Muscle layer of colon (tissue), 2 donors: ENCODE measurements around the gene PLPP7.

Experiments used
- H3K27ac ChIP-seq: one replicate; pipeline ENCODE4 v1.7.0; 2013; ENCODE audit warnings: low read depth, mild to moderate bottlenecking, low read length, moderate library complexity
- H3K27me3 ChIP-seq, 2 donors: one replicate each; pipeline ENCODE4 v1.7.0; 2013; ENCODE audit warnings: low read length in 2 of 2, mild to moderate bottlenecking in 2 of 2; ENCODE audit not compliant: insufficient read depth in 2 of 2, control insufficient read depth in 1 of 2
- H3K36me3 ChIP-seq: one replicate; pipeline ENCODE4 v1.7.0; 2013; ENCODE audit warnings: mild to moderate bottlenecking, low read length; ENCODE audit not compliant: insufficient read depth
- H3K4me1 ChIP-seq: one replicate; pipeline ENCODE4 v1.7.0; 2013; ENCODE audit warnings: mild to moderate bottlenecking, low read length; ENCODE audit not compliant: insufficient read depth
- H3K4me3 ChIP-seq, 2 donors: one replicate each; pipeline ENCODE4 v1.7.0; 2013; ENCODE audit warnings: low read length in 2 of 2, low read depth in 1 of 2, mild to moderate bottlenecking in 1 of 2, moderate library complexity in 1 of 2
- H3K9ac ChIP-seq: one replicate; pipeline ENCODE4 v1.7.0; 2013; ENCODE audit warnings: low read length
- H3K9me3 ChIP-seq: one replicate; pipeline ENCODE4 v1.7.0; 2013; ENCODE audit warnings: mild to moderate bottlenecking, low read length
- donor health status: abdominal sarcoma.
- donor health status: Adenocarcinoma of cecum.

PLPP7 gene

GRCh38 chr9:131299961-131300347 is 10.4 kb downstream of the PLPP7 start:
- H3K36me3 ChIP-seq: no peaks in the 10 kb centered on the region
- H3K4me3 ChIP-seq: no peak overlapping the region
- H3K4me1 ChIP-seq: peaks cover 12% of the 10 kb centered on the region
- H3K9ac ChIP-seq: no peak overlapping the region
- no peaks in the 10 kb centered on the region for H3K9me3 ChIP-seq
- H3K27ac ChIP-seq: no peak overlapping the region
- H3K27me3 ChIP-seq: no peaks in the 10 kb centered on the region

- no peak overlapping the region for H3K4me3 ChIP-seq
- no peaks in the 10 kb centered on the region for H3K36me3 ChIP-seq
- H3K9me3 ChIP-seq: no peaks in the 10 kb centered on the region
- H3K4me1 ChIP-seq: peaks cover 12% of the 10 kb centered on the region
- no peak overlapping the region for H3K27ac ChIP-seq
- H3K9ac ChIP-seq: no peak overlapping the region
- H3K27me3 ChIP-seq: no peaks in the 10 kb centered on the region
Measured at GRCh38 chr9:131300444-131300843, 10.9 kb downstream of the PLPP7 start.

- Histone ChIP-seq H3K36me3 (no peaks in the 10 kb centered on the region), H3K27ac (no peak overlapping the region), H3K4me3 (no peak overlapping the region), H3K9me3 (no peaks in the 10 kb centered on the region), H3K4me1 (peaks cover 8% of the 10 kb centered on the region), H3K27me3 (no peaks in the 10 kb centered on the region), H3K9ac (no peak overlapping the region)
Measured at GRCh38 chr9:131302244-131303075, 12.9 kb downstream of the PLPP7 start.

GRCh38 chr9:131303381-131304321 is 14.1 kb downstream of the PLPP7 start:
- Histone ChIP-seq H3K27ac (no peak overlapping the region), H3K4me1 (no peaks in the 10 kb centered on the region), H3K9ac (no peak overlapping the region), H3K27me3 (no peaks in the 10 kb centered on the region), H3K36me3 (no peaks in the 10 kb centered on the region), H3K9me3 (no peaks in the 10 kb centered on the region), H3K4me3 (no peak overlapping the region)

GRCh38 chr9:131304676-131305355 is 15.3 kb downstream of the PLPP7 start:
- no peak overlapping the region for H3K4me3 ChIP-seq
- H3K27me3 ChIP-seq: no peaks in the 10 kb centered on the region
- no peaks in the 10 kb centered on the region for H3K9me3 ChIP-seq
- no peaks in the 10 kb centered on the region for H3K4me1 ChIP-seq
- no peak overlapping the region for H3K27ac ChIP-seq
- H3K36me3 ChIP-seq: no peaks in the 10 kb centered on the region
- H3K9ac ChIP-seq: no peak overlapping the region

GRCh38 chr9:131306397-131307004 is 17.0 kb downstream of the PLPP7 start:
- H3K27ac ChIP-seq: no peak overlapping the region
- H3K36me3 ChIP-seq: no peaks in the 10 kb centered on the region
- no peak overlapping the region for H3K9ac ChIP-seq
- H3K9me3 ChIP-seq: no peaks in the 10 kb centered on the region
- H3K27me3 ChIP-seq: no peaks in the 10 kb centered on the region
- no peak overlapping the region for H3K4me3 ChIP-seq
- H3K4me1 ChIP-seq: no peaks in the 10 kb centered on the region

- Histone ChIP-seq H3K9me3 (no peaks in the 10 kb centered on the region), H3K4me1 (no peaks in the 10 kb centered on the region), H3K27ac (no peak overlapping the region), H3K36me3 (no peaks in the 10 kb centered on the region), H3K4me3 (no peak overlapping the region), H3K27me3 (no peaks in the 10 kb centered on the region), H3K9ac (no peak overlapping the region)
Measured at GRCh38 chr9:131307974-131308373, 18.5 kb downstream of the PLPP7 start.

- no peak overlapping the region for H3K9ac ChIP-seq
- no peak overlapping the region for H3K4me3 ChIP-seq
- H3K27ac ChIP-seq: no peak overlapping the region
- H3K9me3 ChIP-seq: no peaks in the 10 kb centered on the region
- H3K27me3 ChIP-seq: no peaks in the 10 kb centered on the region
- no peaks in the 10 kb centered on the region for H3K36me3 ChIP-seq
- no peaks in the 10 kb centered on the region for H3K4me1 ChIP-seq
Measured at GRCh38 chr9:131308452-131308851, 18.9 kb downstream of the PLPP7 start.

- H3K27ac ChIP-seq: no peak overlapping the region
- no peak overlapping the region for H3K4me3 ChIP-seq
- no peaks in the 10 kb centered on the region for H3K9me3 ChIP-seq
- no peak overlapping the region for H3K9ac ChIP-seq
- no peaks in the 10 kb centered on the region for H3K36me3 ChIP-seq
- H3K27me3 ChIP-seq: no peaks in the 10 kb centered on the region
- no peaks in the 10 kb centered on the region for H3K4me1 ChIP-seq
Measured at GRCh38 chr9:131308906-131309529, 19.5 kb downstream of the PLPP7 start.

GRCh38 chr9:131309530-131310276 is 20.2 kb downstream of the PLPP7 start:
- H3K4me3 ChIP-seq: no peak overlapping the region
- H3K27me3 ChIP-seq: no peaks in the 10 kb centered on the region
- H3K4me1 ChIP-seq: no peaks in the 10 kb centered on the region
- H3K9ac ChIP-seq: no peak overlapping the region
- no peaks in the 10 kb centered on the region for H3K36me3 ChIP-seq
- H3K9me3 ChIP-seq: no peaks in the 10 kb centered on the region
- H3K27ac ChIP-seq: no peak overlapping the region
